GM21786 (cell line): Measurements from ENCODE around the gene CLIP1.

Experiments
- ATAC-seq: cut with Tn5 transposase; IDR thresholded peaks from one replicate; pipeline ENCODE4 v1.9.1; 2021; ENCODE audit not compliant: unreplicated experiment

Gene CLIP1

DNA sequence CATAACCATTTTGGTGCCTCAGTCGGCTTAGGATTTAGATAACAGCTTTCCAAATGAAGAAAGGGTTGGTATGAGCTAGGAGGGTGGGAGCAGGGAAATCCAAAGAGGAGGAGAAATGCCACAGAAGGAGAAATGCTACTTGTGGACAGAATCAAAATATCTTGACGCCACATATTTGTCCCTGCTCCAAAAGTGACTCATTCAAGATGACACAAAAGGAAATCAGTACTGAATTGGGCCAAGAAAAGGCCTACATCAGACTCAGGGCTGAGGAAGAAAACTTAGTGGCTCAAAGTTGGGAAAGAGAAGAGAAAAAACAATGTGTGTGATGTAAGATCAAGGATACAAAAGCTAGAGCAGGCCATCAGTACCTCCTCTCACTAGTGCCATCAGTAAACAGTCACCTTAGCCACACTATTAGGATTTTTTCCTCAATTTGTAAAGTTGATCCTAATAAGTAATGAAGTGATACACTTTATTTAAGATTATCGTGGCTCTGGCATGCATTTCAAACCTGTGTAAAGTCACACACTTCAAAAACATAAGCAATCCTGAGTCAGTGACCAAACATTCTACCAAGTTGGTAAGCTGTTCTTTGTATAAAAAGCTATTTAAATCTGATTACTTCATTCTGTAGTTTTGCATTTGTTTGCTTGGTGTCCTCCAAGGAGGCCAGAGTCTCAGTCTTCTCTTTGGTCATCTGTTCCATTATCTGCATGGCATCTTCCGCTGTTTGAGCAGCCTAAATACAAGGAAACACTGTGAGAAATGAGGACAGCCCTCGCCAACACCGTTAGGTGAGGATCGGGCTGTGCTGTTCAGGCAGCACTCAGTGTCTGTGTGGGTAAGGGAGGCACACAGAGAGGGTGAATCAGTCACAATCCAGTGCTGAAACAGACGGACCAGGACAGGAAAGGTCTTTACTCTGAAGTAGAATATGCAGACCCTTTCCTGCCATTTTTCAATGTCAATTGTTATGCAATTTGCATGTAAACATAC lies 103.6 kb downstream of the CLIP1 start:
- ATAC-seq, result no peak

DNA sequence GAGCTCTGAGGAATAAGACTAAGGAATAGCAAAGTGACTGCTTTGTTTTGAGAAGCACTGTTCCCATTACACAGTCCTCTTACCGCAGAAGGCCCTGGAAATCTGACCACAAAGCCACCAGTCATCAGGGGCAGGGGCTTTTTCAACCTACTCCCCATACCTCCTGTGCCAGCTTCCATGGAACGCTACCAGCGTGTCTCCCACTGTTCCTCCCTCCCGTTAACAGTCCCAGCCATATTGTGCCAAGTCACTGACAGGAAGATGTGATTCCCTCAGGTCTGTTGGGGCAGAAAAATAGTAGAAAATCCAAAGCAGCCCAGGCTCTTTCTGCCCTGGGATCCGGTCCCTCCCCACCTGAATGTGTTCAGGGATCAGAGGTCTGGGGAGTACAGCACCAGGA lies 109.5 kb downstream of the CLIP1 start:
- no peak for ATAC-seq

- no peak for ATAC-seq
Measured at GRCh38 chr12:122311696-122312095, 110.8 kb downstream of the CLIP1 start.

GRCh38 chr12:122310626-122311333 lies 111.7 kb downstream of the CLIP1 start:
- ATAC-seq, result no peak

DNA sequence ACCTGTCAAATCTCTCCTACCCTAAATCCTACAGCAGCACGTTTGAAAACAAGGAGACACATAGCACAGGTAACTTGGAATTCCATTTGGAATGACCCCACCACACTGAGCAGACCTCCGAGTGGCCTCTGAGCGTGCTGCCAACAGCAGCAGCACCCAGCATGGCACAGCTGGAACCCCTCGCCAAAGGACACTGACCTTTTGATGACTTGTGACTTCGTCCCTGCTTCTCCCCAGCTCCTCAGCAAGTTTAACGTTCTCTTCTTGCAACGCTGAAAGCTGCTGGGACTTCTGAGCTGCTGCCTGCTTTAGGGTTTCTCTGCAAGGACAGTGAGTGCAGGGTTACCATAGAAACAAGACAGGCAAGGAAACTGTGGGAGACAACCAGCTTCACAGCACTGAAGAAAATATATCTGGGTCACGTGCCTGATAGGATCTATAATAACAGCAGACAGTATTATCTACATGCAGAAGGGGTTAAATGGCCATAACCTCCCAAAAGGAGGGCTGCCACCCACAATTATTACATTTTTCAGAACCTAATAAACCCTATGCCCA lies 112.8 kb downstream of the CLIP1 start:
- ATAC-seq, result no peak

DNA sequence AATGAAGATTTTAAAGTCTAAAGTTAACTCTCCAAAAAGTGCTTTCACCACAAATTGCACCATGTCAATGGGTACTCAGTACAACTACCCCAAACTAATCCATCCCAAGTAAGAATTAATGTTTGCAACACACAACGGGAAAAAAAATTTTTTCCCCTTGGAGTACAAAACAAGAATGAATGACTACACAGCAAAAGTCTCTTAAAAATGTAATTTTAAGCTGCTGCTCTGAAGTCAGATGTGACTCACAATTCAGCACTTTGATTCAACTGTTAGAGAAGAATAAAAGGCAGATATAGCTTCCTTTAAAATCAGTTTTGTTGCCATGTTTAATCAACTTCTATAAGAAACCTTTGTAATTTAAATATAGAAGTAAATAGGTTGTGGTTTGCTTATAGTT lies 113.7 kb downstream of the CLIP1 start:
- no peak for ATAC-seq

DNA sequence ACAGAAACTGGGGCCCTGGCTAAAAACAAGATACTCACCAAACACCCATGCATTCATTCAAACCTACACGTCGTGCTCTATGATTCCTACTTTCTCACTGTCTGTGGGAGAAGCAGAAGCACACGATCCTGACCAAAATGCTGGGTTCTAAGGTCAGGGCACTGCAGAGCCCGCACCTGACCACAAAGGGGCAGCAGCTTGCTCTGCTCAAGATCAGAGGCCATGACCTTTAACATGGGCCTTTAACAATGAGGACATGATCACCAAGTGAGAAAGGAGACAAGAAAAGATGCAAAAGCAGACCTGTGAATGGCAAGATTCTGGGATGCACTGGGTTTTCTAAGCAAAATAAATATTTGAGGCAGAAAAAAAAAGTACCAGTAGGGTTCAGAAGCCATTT lies 116.1 kb downstream of the CLIP1 start:
- no peak for ATAC-seq

- ATAC-seq, result no peak
Measured at GRCh38 chr12:122304924-122305323, 117.5 kb downstream of the CLIP1 start.

- no peak for ATAC-seq
Measured at GRCh38 chr12:122303068-122303467, 119.4 kb downstream of the CLIP1 start.

GRCh38 chr12:122298071-122298748 lies 124.3 kb downstream of the CLIP1 start:
- ATAC-seq, result no peak

GRCh38 chr12:122297494-122297893 lies 125.0 kb downstream of the CLIP1 start:
- ATAC-seq, result no peak

DNA sequence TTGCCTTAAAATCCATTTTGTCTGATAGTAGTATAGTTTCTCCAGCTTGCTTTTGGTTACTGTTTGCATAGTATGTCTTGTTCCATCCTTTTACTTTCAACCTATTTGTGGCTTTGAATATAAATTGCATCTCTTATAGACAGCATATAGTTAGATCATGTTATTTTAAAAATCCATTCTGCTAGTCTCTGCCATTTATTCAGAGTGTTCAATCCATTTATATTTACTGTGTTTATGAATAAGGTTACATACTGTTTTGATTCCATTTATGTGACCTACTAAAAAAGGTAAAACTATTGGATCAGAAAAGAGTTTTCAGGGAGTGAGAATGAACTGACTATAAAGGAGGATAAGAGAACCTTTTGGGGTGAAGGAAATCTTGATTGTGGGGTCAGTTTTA lies 126.6 kb downstream of the CLIP1 start:
- ATAC-seq, result no peak

GRCh38 chr12:122293081-122293480 lies 129.4 kb downstream of the CLIP1 start:
- ATAC-seq, result peak; percentile 53

- ATAC-seq, result no peak
Measured at GRCh38 chr12:122291431-122291830, 131.0 kb downstream of the CLIP1 start.

- no peak for ATAC-seq
Measured at GRCh38 chr12:122283680-122284079, 138.8 kb downstream of the CLIP1 start.

- no peak for ATAC-seq
Measured at GRCh38 chr12:122282061-122282460, 140.4 kb downstream of the CLIP1 start.

GRCh38 chr12:122276242-122276641 lies 146.2 kb downstream of the CLIP1 start:
- ATAC-seq, result no peak

GRCh38 chr12:122275459-122275858 lies 147.0 kb downstream of the CLIP1 start:
- ATAC-seq, result no peak

GRCh38 chr12:122266230-122266901 lies 156.1 kb downstream of the CLIP1 start, which contains the start of gene VPS33A:
Gene VPS33A (minus strand): TSS chr12:122266494. CDS start chr12:122266408, 86 bp downstream.
- peak; percentile 85 for ATAC-seq

DNA sequence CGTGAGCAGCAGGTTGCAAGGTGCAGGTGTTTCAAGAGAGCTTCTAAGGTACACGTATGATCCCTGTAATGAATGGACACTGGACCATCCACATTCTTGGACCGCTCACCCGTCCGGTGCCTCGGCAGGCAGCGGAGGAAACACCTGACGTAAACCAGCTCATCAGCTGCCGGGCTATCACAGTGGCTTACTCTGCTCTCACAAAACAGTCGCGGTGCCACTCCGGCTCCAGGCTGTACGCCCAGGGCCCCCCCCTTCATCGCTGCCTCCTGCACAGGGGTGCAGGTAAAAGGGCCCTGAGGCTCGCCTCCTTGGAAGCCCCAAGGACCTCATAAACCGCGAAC lies 156.6 kb downstream of the CLIP1 start:
- ATAC-seq, result peak; percentile 24

DNA sequence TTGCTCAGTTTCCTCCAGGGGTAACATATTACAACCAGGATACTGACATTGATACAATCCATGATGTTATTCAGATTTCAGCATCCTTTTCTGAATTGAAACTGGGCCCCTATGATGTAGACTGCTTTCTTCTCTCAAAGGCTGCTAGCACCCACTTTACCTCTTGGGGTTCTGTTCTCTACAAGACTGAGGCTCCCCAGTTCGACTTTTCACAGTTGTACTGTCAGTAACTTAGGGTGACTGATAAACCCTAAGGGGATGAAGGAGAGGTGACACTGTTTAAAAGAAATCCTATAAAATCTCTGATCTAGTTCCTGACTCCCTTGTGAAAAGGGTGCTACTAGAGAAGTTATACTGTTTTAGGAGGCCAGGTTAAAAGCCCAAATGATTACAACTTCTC lies 157.0 kb downstream of the CLIP1 start:
- no peak for ATAC-seq
